Measurements from ENCODE around the gene ITGA2. TPM values are rescaled to one million over a fixed set of nuclear protein-coding genes. Genes with fewer than 3 reads are reported as not detected.

The ITGA2 gene
- total RNA-seq, 1 experiment from 2014 or later = 36.6 TPM

DNA sequence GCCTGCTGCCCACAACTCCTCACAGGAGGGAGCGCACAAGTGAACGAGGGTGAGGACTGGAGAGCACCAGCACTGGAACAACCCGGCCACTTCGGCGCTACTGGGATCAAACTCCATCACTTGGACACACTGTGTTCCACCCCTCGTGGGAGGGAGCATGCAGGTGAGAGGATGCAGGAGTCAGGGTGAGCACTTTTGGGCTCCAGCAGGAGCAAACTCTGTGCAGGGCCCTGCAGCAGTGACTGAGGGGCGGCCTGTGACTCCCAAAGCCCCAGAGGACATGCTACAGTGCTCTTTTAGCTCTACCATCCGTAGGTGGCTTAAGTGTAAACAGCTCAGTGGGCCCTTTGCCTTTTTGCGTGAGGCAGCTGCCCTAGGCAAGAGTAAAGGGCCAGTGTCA is 124.8 kb downstream of the ITGA2 start:
- intact Hi-C loops (cut with micrococcal nuclease) = no loop called here
- CTCF ChIA-PET = interaction anchor here (3.1 kb wide), 1 partner anchor 165 kb away, joined by 42 read pairs; no protein-coding TSS in a partner anchor
- RAD21 ChIA-PET (ENCODE audit: low non-redundant PET in 1 of 2, low total read pairs in 2 of 2, uncharacterized antibody in 2 of 2, unreplicated experiment in 2 of 2) = no interaction called here
- no peaks in the 10 kb centered on the region for H3K9me2 ChIP-seq (ENCODE audit: insufficient read depth)
- no peaks in the 10 kb centered on the region for H3K27me3 ChIP-seq (ENCODE audit: insufficient read depth, low read length)
- no peak overlapping the region for H2AFZ ChIP-seq (ENCODE audit: low read depth, low read length, poor library complexity, severe bottlenecking)
- TF ChIP-seq JUND (IDR thresholded peaks at IDR 0.05) = no peak
- TF ChIP-seq SP1 (IDR thresholded peaks at IDR 0.05; ENCODE audit: low read depth) = no peak
- no peak for TF ChIP-seq YY1 (IDR thresholded peaks at IDR 0.05; ENCODE audit: extremely low read depth, insufficient replicate concordance, low read depth, low read length)
- TF ChIP-seq, protein P1, sequence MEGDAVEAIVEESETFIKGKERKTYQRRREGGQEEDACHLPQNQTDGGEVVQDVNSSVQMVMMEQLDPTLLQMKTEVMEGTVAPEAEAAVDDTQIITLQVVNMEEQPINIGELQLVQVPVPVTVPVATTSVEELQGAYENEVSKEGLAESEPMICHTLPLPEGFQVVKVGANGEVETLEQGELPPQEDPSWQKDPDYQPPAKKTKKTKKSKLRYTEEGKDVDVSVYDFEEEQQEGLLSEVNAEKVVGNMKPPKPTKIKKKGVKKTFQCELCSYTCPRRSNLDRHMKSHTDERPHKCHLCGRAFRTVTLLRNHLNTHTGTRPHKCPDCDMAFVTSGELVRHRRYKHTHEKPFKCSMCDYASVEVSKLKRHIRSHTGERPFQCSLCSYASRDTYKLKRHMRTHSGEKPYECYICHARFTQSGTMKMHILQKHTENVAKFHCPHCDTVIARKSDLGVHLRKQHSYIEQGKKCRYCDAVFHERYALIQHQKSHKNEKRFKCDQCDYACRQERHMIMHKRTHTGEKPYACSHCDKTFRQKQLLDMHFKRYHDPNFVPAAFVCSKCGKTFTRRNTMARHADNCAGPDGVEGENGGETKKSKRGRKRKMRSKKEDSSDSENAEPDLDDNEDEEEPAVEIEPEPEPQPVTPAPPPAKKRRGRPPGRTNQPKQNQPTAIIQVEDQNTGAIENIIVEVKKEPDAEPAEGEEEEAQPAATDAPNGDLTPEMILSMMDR (IDR thresholded peaks at IDR 0.05 in 2 of 3, conservative IDR thresholded peaks at IDR 0.05 in 1 of 3; ENCODE audit: borderline replicate concordance in 1 of 3, insufficient read depth in 1 of 3, low read depth in 2 of 3, low read length in 2 of 3) = no peak
- TF ChIP-seq, protein P2, sequence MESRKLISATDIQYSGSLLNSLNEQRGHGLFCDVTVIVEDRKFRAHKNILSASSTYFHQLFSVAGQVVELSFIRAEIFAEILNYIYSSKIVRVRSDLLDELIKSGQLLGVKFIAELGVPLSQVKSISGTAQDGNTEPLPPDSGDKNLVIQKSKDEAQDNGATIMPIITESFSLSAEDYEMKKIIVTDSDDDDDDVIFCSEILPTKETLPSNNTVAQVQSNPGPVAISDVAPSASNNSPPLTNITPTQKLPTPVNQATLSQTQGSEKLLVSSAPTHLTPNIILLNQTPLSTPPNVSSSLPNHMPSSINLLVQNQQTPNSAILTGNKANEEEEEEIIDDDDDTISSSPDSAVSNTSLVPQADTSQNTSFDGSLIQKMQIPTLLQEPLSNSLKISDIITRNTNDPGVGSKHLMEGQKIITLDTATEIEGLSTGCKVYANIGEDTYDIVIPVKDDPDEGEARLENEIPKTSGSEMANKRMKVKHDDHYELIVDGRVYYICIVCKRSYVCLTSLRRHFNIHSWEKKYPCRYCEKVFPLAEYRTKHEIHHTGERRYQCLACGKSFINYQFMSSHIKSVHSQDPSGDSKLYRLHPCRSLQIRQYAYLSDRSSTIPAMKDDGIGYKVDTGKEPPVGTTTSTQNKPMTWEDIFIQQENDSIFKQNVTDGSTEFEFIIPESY (IDR thresholded peaks at IDR 0.05; ENCODE audit: extremely low read depth, insufficient replicate concordance, low read length) = no peak
- TF ChIP-seq CEBPB (IDR thresholded peaks at IDR 0.05; ENCODE audit: low read depth) = no peak
- no peak for TF ChIP-seq ZNF274 (IDR thresholded peaks at IDR 0.05; ENCODE audit: low read depth, low read length)
- TF ChIP-seq CBX3 (IDR thresholded peaks at IDR 0.05; ENCODE audit: low read depth) = no peak
- no peak for TF ChIP-seq EGR1 (IDR thresholded peaks at IDR 0.05; ENCODE audit: low read depth)
- TF ChIP-seq, protein P3, sequence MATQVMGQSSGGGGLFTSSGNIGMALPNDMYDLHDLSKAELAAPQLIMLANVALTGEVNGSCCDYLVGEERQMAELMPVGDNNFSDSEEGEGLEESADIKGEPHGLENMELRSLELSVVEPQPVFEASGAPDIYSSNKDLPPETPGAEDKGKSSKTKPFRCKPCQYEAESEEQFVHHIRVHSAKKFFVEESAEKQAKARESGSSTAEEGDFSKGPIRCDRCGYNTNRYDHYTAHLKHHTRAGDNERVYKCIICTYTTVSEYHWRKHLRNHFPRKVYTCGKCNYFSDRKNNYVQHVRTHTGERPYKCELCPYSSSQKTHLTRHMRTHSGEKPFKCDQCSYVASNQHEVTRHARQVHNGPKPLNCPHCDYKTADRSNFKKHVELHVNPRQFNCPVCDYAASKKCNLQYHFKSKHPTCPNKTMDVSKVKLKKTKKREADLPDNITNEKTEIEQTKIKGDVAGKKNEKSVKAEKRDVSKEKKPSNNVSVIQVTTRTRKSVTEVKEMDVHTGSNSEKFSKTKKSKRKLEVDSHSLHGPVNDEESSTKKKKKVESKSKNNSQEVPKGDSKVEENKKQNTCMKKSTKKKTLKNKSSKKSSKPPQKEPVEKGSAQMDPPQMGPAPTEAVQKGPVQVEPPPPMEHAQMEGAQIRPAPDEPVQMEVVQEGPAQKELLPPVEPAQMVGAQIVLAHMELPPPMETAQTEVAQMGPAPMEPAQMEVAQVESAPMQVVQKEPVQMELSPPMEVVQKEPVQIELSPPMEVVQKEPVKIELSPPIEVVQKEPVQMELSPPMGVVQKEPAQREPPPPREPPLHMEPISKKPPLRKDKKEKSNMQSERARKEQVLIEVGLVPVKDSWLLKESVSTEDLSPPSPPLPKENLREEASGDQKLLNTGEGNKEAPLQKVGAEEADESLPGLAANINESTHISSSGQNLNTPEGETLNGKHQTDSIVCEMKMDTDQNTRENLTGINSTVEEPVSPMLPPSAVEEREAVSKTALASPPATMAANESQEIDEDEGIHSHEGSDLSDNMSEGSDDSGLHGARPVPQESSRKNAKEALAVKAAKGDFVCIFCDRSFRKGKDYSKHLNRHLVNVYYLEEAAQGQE (IDR thresholded peaks at IDR 0.05; ENCODE audit: low read depth) = no peak
- TF ChIP-seq POLR2AphosphoS5 (IDR thresholded peaks at IDR 0.05; ENCODE audit: low read depth, low read length) = no peak
- TF ChIP-seq EZH2 (IDR thresholded peaks at IDR 0.05) = no peak
- no peak for TF ChIP-seq SRF (IDR thresholded peaks at IDR 0.05; ENCODE audit: low read depth)
- no peak for TF ChIP-seq FOSL1 (IDR thresholded peaks at IDR 0.05; ENCODE audit: low read depth)
- TF ChIP-seq ZFX (IDR thresholded peaks at IDR 0.05) = no peak
- no peak for TF ChIP-seq POLR2A (IDR thresholded peaks at IDR 0.05; ENCODE audit: borderline replicate concordance, extremely low read depth, insufficient read depth, insufficient read length)
- no peak for TF ChIP-seq RAD21 (IDR thresholded peaks at IDR 0.05; ENCODE audit: low read depth)
- no peak for TF ChIP-seq ELF1 (IDR thresholded peaks at IDR 0.05; ENCODE audit: borderline replicate concordance, low read depth)
- TF ChIP-seq SIN3A (IDR thresholded peaks at IDR 0.05; ENCODE audit: low read depth) = no peak
- ATAC-seq = no peak
- H3K27ac ChIP-seq (ENCODE audit: low read depth, low read length) = no peak overlapping the region
- POLR2A ChIA-PET = no interaction called here
- no peaks in the 10 kb centered on the region for H4K20me1 ChIP-seq (ENCODE audit: insufficient read depth)
- DNase-seq (ENCODE audit: low read depth, low spot score) = no peak
- no peaks in the 10 kb centered on the region for H3K36me3 ChIP-seq (ENCODE audit: control insufficient read depth in 1 of 2, insufficient read depth in 2 of 2, low read length in 2 of 2)
- H3K9me3 ChIP-seq (ENCODE audit: control insufficient read depth in 1 of 2, insufficient read depth in 1 of 2, low read depth in 1 of 2, low read length in 2 of 2) = no peaks in the 10 kb centered on the region
- no TSS peak for BruUV-seq (replicated peaks)
- H3K4me2 ChIP-seq (ENCODE audit: low read length) = no peak overlapping the region
- H3K4me3 ChIP-seq (replicated peaks in 1 of 2; ENCODE audit: low read depth in 1 of 2, low read length in 2 of 2) = no peak overlapping the region
- peaks cover under 1 to 11% of the 10 kb centered on the region in 2 experiments; a peak in 2 of 4 replicates for H3K4me1 ChIP-seq (ENCODE audit: control insufficient read depth in 1 of 2, insufficient read depth in 2 of 2, low read length in 2 of 2)
- H3K79me2 ChIP-seq (ENCODE audit: insufficient read depth, low read length) = peaks cover 7% of the 10 kb centered on the region
- no peak overlapping the region for H3K9ac ChIP-seq (ENCODE audit: low read length)
